B cell (primary cell): Measurements from ENCODE around the gene RAP1GAP2. TPM values are rescaled to one million over a fixed set of nuclear protein-coding genes. Genes with fewer than 3 reads are reported as not detected.

Experiments
- ATAC-seq: fragments of 200-7000 bp; cut with Tn5 transposase; one replicate; pipeline ENCODE4 v1.10.0; 2021; ENCODE audit warnings: low read depth, mild to moderate bottlenecking, moderate number of reproducible peaks, moderate library complexity
- CTCF ChIA-PET: fragments of 350-600 bp; sonication (Branson Sonifier 250); formaldehyde crosslinking; loops from one replicate; lab custom pipeline; 2021; ENCODE audit warnings: antibody characterized with exemption, inconsistent platforms; lab: Charles Lee
- POLR2A ChIA-PET: fragments of 350-600 bp; sonication (Branson Sonifier 250); formaldehyde crosslinking; loops from one replicate; lab custom pipeline; 2021; ENCODE audit warnings: antibody characterized with exemption; lab: Charles Lee
- DNase-seq: peaks from one replicate; pipeline ENCODE4 v3.0.0; 2013
- H2AFZ ChIP-seq: 2 replicates; pipeline ENCODE4 v1.6.1; 2012; ENCODE audit warnings: mild to moderate bottlenecking, low read depth, low read length; ENCODE audit not compliant: insufficient read depth, poor library complexity, severe bottlenecking
- H3K27ac ChIP-seq, 2 donors: 1 replicate in 1 of 2; 2 replicates in 1 of 2; pipeline ENCODE4 v1.5.1; 2012 to 2013; ENCODE audit warnings: low read length in 2 of 2, mild to moderate bottlenecking in 2 of 2, moderate library complexity in 1 of 2
- H3K27me3 ChIP-seq, 4 experiments: fragments of 200-600 bp in 1 of 4; sonication (generic) in 1 of 4; replicated peaks in 1 of 4; 1 replicate in 2 of 4; 2 replicates in 2 of 4; pipeline versions ENCODE4 v1.6.1 to v1.7.0; 2013 to 2016; ENCODE audit warnings: low read length in 3 of 4, mild to moderate bottlenecking in 2 of 4, mixed read lengths in 1 of 4, moderate library complexity in 1 of 4; ENCODE audit not compliant: insufficient read depth in 4 of 4, control insufficient read depth in 3 of 4; ENCODE audit errors: control extremely low read depth in 1 of 4
- H3K36me3 ChIP-seq, 2 experiments: replicated peaks in 1 of 2; 1 replicate in 1 of 2; 2 replicates in 1 of 2; pipeline versions ENCODE4 v1.6.1 to v1.7.1; 2013; ENCODE audit warnings: low read length in 1 of 2; ENCODE audit not compliant: insufficient read depth in 2 of 2, control insufficient read depth in 1 of 2; ENCODE audit errors: control extremely low read depth in 1 of 2, extremely low read depth in 1 of 2
- H3K4me1 ChIP-seq, 2 donors: fragments of 200-600 bp in 1 of 2; sonication (generic) in 1 of 2; 1 replicate in 1 of 2; 2 replicates in 1 of 2; pipeline versions ENCODE4 v1.5.1 to v1.6.1; 2013 to 2017; ENCODE audit warnings: low read length in 2 of 2; ENCODE audit not compliant: control insufficient read depth in 2 of 2, insufficient read depth in 2 of 2
- H3K4me2 ChIP-seq: replicated peaks from 2 replicates; pipeline ENCODE3; 2012; ENCODE audit warnings: mild to moderate bottlenecking, low read depth, low read length; ENCODE audit not compliant: poor library complexity, severe bottlenecking
- H3K4me3 ChIP-seq, 5 experiments: fragments of 200-600 bp in 1 of 5; sonication (generic) in 1 of 5; 1 replicate in 3 of 5; 2 replicates in 2 of 5; pipeline versions ENCODE4 v1.5.1 to v1.7.0; 2011 to 2016; ENCODE audit warnings: low read length in 4 of 5, mild to moderate bottlenecking in 4 of 5, low read depth in 2 of 5, control low read depth in 1 of 5, moderate library complexity in 1 of 5; ENCODE audit not compliant: insufficient read depth in 1 of 5; ENCODE audit errors: control extremely low read depth in 1 of 5, extremely low read depth in 1 of 5
- H3K79me2 ChIP-seq: fragments of 200-600 bp; sonication (generic); one replicate; pipeline ENCODE4 v1.6.0; 2016; ENCODE audit warnings: low read length; ENCODE audit not compliant: control insufficient read depth, insufficient read depth
- H3K9ac ChIP-seq: fragments of 200-600 bp; sonication (generic); 2 replicates; pipeline ENCODE4 v1.6.1; 2017; ENCODE audit warnings: mild to moderate bottlenecking, low read length, moderate library complexity
- H3K9me3 ChIP-seq, 3 donors: one replicate each; pipeline versions ENCODE4 v1.6.1 to v1.7.1; 2013; ENCODE audit warnings: low read length in 2 of 3; ENCODE audit not compliant: control insufficient read depth in 2 of 3, insufficient read depth in 1 of 3; ENCODE audit errors: control extremely low read depth in 1 of 3
- H4K20me1 ChIP-seq: 2 replicates; pipeline ENCODE4 v1.6.0; 2012; ENCODE audit warnings: mild to moderate bottlenecking, low read length; ENCODE audit not compliant: insufficient read depth, control insufficient read depth, poor library complexity, severe bottlenecking
- H3K27ac Mint-ChIP-seq: one replicate; pipeline ENCODE4 v1.8.0; 2021; ENCODE audit warnings: mixed read lengths
- H3K27me3 Mint-ChIP-seq: one replicate; pipeline ENCODE4 v1.8.0; 2021; ENCODE audit warnings: mixed read lengths
- H3K4me1 Mint-ChIP-seq: one replicate; pipeline ENCODE4 v1.8.0; 2021; ENCODE audit warnings: mixed read lengths
- H3K4me3 Mint-ChIP-seq: one replicate; pipeline ENCODE4 v1.8.0; 2021; ENCODE audit warnings: mixed read lengths
- H3K9me3 Mint-ChIP-seq: one replicate; pipeline ENCODE4 v1.8.0; 2022; ENCODE audit warnings: mixed read lengths; ENCODE audit not compliant: insufficient read depth
- CTCF ChIP-seq: fragments of 200-600 bp; IDR thresholded peaks from one replicate; pipeline ENCODE4 v1.8.0; 2022; ENCODE audit warnings: antibody characterized with exemption, mild to moderate bottlenecking
- EZH2 ChIP-seq: IDR thresholded peaks from 2 replicates; pipeline ENCODE4 v1.6.1; 2012; ENCODE audit warnings: borderline replicate concordance, low read depth, mild to moderate bottlenecking, moderate library complexity, low read length; ENCODE audit not compliant: insufficient read depth, poor library complexity, severe bottlenecking
- WGBS: methylation state at CpG from one replicate; pipeline ENCODE4 v1.1.5; 2013; ENCODE audit warnings: missing lambda C conversion rate; ENCODE audit not compliant: insufficient coverage; 5-methylcytosine and 5-hydroxymethylcytosine counted together
- intact Hi-C: fragments of 100-400 bp; cut with micrococcal nuclease; formaldehyde crosslinking; loops from one replicate; pipeline ENCODE4 v1.10.0; 2022
- polyA plus RNA-seq: library from polyadenylated mRNA; depleted of rRNA; stranded (reverse); fragments of >200 nt; gene quantifications from 2 replicates; pipeline ENCODE4 v1.2.3, GENCODE V29; 2012
- total RNA-seq, 2 donors: library from RNA; stranded (reverse); fragments of 120-200 nt in 1 of 2; gene quantifications; 1 replicate in 1 of 2; 2 replicates in 1 of 2; pipeline versions ENCODE4 v1.2.3 to v1.2.4, GENCODE V29; 2013 to 2022

Gene RAP1GAP2
- total and polyA plus RNA-seq, 2 donors (not counting 1 experiment from before 2014, with no cell fraction given): 14.9 to 16.4 TPM

DNA sequence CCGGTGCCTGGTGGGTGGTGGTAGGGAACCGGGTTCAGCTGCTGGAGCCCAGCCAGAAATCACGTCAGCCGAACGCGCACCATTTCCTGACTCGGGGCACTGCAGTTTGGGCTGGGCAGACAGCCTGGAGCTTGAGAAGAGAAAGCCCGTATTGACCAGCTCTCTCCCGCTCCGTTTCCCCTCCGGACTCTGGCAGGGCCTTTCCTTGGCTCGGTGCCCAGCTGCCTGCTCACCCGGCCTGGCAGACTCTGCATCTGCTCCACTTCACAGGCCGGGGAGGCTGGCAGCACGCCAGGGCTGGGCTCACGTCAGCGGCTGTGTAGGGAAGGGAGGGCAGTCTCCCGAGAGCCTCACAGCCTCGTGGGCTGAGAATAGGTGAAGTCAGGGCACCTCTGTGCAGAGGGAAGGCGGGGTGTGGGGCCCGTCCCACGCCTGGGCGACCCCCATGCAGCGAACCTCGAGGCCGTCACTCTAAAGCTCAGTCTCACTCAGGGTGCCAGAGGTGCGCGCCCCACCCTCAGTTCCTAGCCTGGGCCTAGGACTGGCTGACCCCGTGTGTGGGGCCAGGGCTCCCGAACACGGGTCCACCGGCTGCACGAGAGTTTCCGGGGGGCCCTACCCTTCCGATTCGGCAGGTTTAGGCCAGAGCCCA, 208.0 kb downstream of the RAP1GAP2 start:
- no peaks in the 10 kb centered on the region for H3K9me3 Mint-ChIP-seq
- TF ChIP-seq CTCF (no peak), EZH2 (no peak)
- Histone ChIP-seq H3K27me3 (no peaks in the 10 kb centered on the region), H3K4me1 (peaks cover 37 to 46% of the 10 kb centered on the region in 2 donors), H4K20me1 (no peaks in the 10 kb centered on the region), H3K36me3 (peaks cover 0 to 22% of the 10 kb centered on the region in 2 experiments), H2AFZ (peak overlapping the region; percentile 69), H3K4me3 (peak overlapping the region in 4 of 5 experiments; percentile 46 to 56 (median 52)), H3K9me3 (no peaks in the 10 kb centered on the region), H3K4me2 (peak overlapping the region; percentile 87), H3K9ac (peak overlapping the region; percentile 68), H3K27ac (peak overlapping the region; percentile 89 to 96), H3K79me2 (peaks cover 6% of the 10 kb centered on the region)
- peak overlapping the region; percentile 87 for H3K4me3 Mint-ChIP-seq
- intact Hi-C loops: loop anchor here (1.0 to 5.0 kb wide), 4 partner anchors 152 to 602 kb away; partner anchors contain the start of genes CLUH, MNT and TRPV3
- peaks cover 39% of the 10 kb centered on the region for H3K4me1 Mint-ChIP-seq
- peak overlapping the region; percentile 100 for H3K27ac Mint-ChIP-seq
- ChIA-PET POLR2A (interaction anchor here (0.9 to 3.9 kb wide), 8 partner anchors 9 to 214 kb away, joined by 3 to 24 read pairs (median 4); no protein-coding TSS in a partner anchor), CTCF (interaction anchor here (0.5 to 5.0 kb wide), 10 partner anchors 10 to 622 kb away, joined by 3 to 61 read pairs (median 8); no protein-coding TSS in a partner anchor)
- ATAC-seq (peak; percentile 42), DNase-seq (peak; percentile 92)
- no peaks in the 10 kb centered on the region for H3K27me3 Mint-ChIP-seq
- 7% methylated on average over 36 of the region's 36 CpGs for WGBS

GRCh38 chr17:3004925-3005324, 208.7 kb downstream of the RAP1GAP2 start:
- peaks cover 0 to 25% of the 10 kb centered on the region in 2 experiments for H3K36me3 ChIP-seq
- peak overlapping the region; percentile 87 for H3K4me2 ChIP-seq
- ChIA-PET CTCF (interaction anchor here (0.5 to 5.0 kb wide), 8 partner anchors 9 to 621 kb away, joined by 3 to 61 read pairs (median 10); no protein-coding TSS in a partner anchor), POLR2A (interaction anchor here (1.3 to 3.9 kb wide), 3 partner anchors 8 to 168 kb away, joined by 3 to 24 read pairs (median 4); no protein-coding TSS in a partner anchor)
- Mint-ChIP-seq H3K27me3 (no peaks in the 10 kb centered on the region), H3K9me3 (no peaks in the 10 kb centered on the region), H3K4me1 (peaks cover 39% of the 10 kb centered on the region), H3K4me3 (peak overlapping the region; percentile 87), H3K27ac (peak overlapping the region; percentile 100)
- peak overlapping the region; percentile 69 for H2AFZ ChIP-seq
- no peak for TF ChIP-seq EZH2
- no peak for TF ChIP-seq CTCF
- H3K27ac ChIP-seq: peak overlapping the region; percentile 89 to 96
- WGBS: 74% methylated on average over 12 of the region's 13 CpGs
- intact Hi-C loops: loop anchor here (1.0 to 5.0 kb wide), 4 partner anchors 153 to 603 kb away; partner anchors contain the start of genes CLUH, MNT and TRPV3
- no peak for DNase-seq
- H4K20me1 ChIP-seq: no peaks in the 10 kb centered on the region
- H3K9ac ChIP-seq: peak overlapping the region; percentile 68
- peaks cover 6% of the 10 kb centered on the region for H3K79me2 ChIP-seq
- peaks cover 37 to 46% of the 10 kb centered on the region in 2 donors for H3K4me1 ChIP-seq
- H3K9me3 ChIP-seq: no peaks in the 10 kb centered on the region
- ATAC-seq: no peak
- peak overlapping the region in 3 of 5 experiments; percentile 46 to 56 (median 55) for H3K4me3 ChIP-seq
- H3K27me3 ChIP-seq: no peaks in the 10 kb centered on the region
